BLaER1 treated with 17β-estradiol and CSF1 and Interleukin-3, amounts not matched to agents 10 nM and 100 nM (cell line): ENCODE measurements around the gene CACNA1D.

Experiments used
- H3K27ac ChIP-seq, 11 experiments: shearing (Covaris generic); formaldehyde crosslinking; 2 replicates each; pipeline ENCODE4 v1.8.1; 2022
- H3K27me3 ChIP-seq, 11 experiments: shearing (Covaris generic); formaldehyde crosslinking; 2 replicates each; pipeline ENCODE4 v1.8.1; 2022
- H3K36me3 ChIP-seq, 11 experiments: shearing (Covaris generic); formaldehyde crosslinking; 2 replicates each; pipeline ENCODE4 v1.8.1; 2022
- H3K4me1 ChIP-seq, 10 experiments: shearing (Covaris generic); formaldehyde crosslinking; 2 replicates each; pipeline ENCODE4 v1.8.1; 2022
- H3K4me2 ChIP-seq, 11 experiments: shearing (Covaris generic); formaldehyde crosslinking; 2 replicates each; pipeline ENCODE4 v1.8.1; 2022
- H3K4me3 ChIP-seq, 10 experiments: shearing (Covaris generic); formaldehyde crosslinking; 2 replicates each; pipeline ENCODE4 v1.8.1; 2022
- H3K9ac ChIP-seq, 11 experiments: shearing (Covaris generic); formaldehyde crosslinking; 2 replicates each; pipeline ENCODE4 v1.8.1; 2022
- H3K9me3 ChIP-seq, 11 experiments: shearing (Covaris generic); formaldehyde crosslinking; replicated peaks in 1 of 11; 2 replicates each; pipeline ENCODE4 v1.8.1; 2022
- H4K20me1 ChIP-seq, 11 experiments: shearing (Covaris generic); formaldehyde crosslinking; 2 replicates each; pipeline ENCODE4 v1.8.1; 2022
- Cebpa-rat ChIP-seq, 11 experiments: shearing (Covaris generic); IDR thresholded peaks; 2 replicates each; pipeline ENCODE4 v1.8.1; 2022

The CACNA1D gene

DNA sequence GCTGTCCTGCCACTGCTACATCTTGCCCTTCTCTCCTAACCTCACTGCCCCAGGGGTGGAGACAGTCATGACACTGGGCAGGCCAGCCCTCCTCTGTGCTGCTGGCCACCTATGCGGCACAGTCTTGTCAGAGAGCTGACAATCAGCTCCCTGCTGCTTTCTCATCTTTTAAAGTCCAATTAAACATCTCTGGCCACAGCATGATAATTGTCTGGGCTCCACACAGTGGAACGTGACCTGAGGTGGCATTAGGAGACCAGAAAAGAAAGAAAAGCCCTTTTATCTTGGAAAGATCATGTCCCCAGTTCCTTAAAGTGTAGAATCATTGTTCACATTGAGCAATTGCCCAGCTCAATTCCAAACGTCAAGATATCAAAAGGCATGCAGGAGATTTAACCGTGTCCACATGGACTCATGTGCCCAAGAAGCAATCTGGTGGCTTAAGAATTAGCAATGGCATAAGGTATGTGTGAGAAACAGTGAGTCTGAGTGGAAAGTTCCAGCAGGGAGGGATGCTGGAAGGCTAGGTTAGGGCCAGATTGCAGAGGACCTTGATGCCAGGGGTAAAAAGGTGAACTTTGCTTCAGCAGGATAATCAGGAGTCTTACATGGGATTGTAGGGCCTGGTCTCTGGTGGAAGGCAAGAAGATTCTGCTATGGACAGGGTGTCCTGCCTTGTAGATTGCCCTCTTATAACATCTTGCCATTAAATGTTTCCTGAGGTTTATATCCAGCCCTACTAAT is 15.3 kb upstream of the CACNA1D start:
- TF ChIP-seq Cebpa-rat (IDR thresholded peaks at IDR 0.05): no peak
- Histone ChIP-seq H4K20me1 (no peaks in the 10 kb centered on the region), H3K27ac (no peak overlapping the region), H3K9me3 (no peaks in the 10 kb centered on the region), H3K4me3 (no peak overlapping the region), H3K27me3 (no peaks in the 10 kb centered on the region), H3K36me3 (no peaks in the 10 kb centered on the region), H3K4me1 (no peaks in the 10 kb centered on the region), H3K4me2 (no peak overlapping the region), H3K9ac (no peak overlapping the region)

DNA sequence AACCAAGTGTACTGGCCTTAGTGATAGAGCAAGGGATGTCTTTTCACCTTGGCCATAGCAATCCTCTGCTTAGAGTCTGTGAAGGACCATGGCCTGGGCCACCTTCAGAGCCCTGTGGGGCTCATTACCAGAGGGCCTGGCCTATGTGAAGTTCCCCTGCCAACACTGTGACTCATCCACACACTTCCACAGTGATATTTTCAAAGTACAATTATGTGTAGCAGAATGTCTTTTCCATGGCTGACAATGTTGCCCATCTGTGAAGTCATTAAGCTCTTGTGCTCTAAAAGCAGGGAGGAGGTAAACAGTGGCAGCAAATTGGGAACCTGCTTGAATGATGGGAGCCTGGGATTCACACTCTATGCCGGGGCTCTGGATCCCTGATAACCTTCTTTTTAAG is 12.2 kb upstream of the CACNA1D start:
- no peaks in the 10 kb centered on the region for H3K27me3 ChIP-seq
- no peaks in the 10 kb centered on the region for H3K36me3 ChIP-seq
- H3K4me3 ChIP-seq: no peak overlapping the region
- no peak overlapping the region for H3K27ac ChIP-seq
- H3K9me3 ChIP-seq: no peaks in the 10 kb centered on the region
- H3K4me1 ChIP-seq: no peaks in the 10 kb centered on the region
- H3K9ac ChIP-seq: no peak overlapping the region
- TF ChIP-seq Cebpa-rat (IDR thresholded peaks at IDR 0.05): no peak
- H4K20me1 ChIP-seq: no peaks in the 10 kb centered on the region
- H3K4me2 ChIP-seq: no peak overlapping the region

DNA sequence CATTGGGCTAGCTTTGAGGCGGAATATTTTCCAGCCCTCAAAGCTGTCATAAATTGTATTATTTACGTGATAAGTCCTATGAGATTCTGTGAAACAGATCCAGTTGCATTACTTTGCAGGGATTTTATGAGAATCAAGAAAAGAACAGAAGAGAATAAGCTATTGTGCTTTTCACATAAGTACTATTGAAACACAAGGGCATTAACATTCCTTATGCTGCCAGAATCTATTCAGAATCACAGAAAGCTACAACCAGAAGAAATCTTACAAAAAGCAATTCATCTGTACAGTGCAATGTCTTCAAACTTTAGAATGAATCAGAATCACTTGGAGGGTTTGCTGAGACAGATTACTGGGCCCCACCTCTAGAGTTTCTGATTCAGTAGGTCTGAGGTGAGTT is 10.6 kb upstream of the CACNA1D start:
- no peak overlapping the region for H3K9ac ChIP-seq
- H3K27me3 ChIP-seq: no peaks in the 10 kb centered on the region
- H3K36me3 ChIP-seq: no peaks in the 10 kb centered on the region
- H3K9me3 ChIP-seq: no peaks in the 10 kb centered on the region
- no peaks in the 10 kb centered on the region for H4K20me1 ChIP-seq
- H3K4me2 ChIP-seq: no peak overlapping the region
- H3K27ac ChIP-seq: no peak overlapping the region
- no peaks in the 10 kb centered on the region for H3K4me1 ChIP-seq
- H3K4me3 ChIP-seq: no peak overlapping the region
- TF ChIP-seq Cebpa-rat (IDR thresholded peaks at IDR 0.05): no peak

DNA sequence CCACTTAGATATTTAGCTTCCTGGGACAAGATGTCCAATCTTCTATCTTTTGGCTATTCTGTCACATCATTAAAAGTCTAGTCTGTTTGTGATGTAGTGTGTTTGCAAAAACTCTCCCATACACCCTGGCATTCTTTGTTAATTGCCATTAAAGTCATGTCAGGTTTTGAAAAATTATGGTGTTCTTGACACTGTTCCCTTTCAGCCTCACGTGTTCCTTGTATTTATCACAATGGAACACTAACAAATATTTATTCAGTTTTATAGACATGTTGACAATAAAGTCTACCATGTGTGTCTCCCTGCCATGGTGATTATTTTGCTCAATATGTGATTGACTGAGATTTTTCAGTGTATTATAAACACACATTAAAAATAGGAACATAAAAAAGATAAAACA is 9.4 kb upstream of the CACNA1D start:
- no peak overlapping the region for H3K4me2 ChIP-seq
- no peaks in the 10 kb centered on the region for H3K4me1 ChIP-seq
- no peaks in the 10 kb centered on the region for H4K20me1 ChIP-seq
- no peaks in the 10 kb centered on the region for H3K9me3 ChIP-seq
- no peak overlapping the region for H3K9ac ChIP-seq
- H3K4me3 ChIP-seq: no peak overlapping the region
- no peaks in the 10 kb centered on the region for H3K27me3 ChIP-seq
- no peaks in the 10 kb centered on the region for H3K36me3 ChIP-seq
- no peak for TF ChIP-seq Cebpa-rat (IDR thresholded peaks at IDR 0.05)
- H3K27ac ChIP-seq: no peak overlapping the region

DNA sequence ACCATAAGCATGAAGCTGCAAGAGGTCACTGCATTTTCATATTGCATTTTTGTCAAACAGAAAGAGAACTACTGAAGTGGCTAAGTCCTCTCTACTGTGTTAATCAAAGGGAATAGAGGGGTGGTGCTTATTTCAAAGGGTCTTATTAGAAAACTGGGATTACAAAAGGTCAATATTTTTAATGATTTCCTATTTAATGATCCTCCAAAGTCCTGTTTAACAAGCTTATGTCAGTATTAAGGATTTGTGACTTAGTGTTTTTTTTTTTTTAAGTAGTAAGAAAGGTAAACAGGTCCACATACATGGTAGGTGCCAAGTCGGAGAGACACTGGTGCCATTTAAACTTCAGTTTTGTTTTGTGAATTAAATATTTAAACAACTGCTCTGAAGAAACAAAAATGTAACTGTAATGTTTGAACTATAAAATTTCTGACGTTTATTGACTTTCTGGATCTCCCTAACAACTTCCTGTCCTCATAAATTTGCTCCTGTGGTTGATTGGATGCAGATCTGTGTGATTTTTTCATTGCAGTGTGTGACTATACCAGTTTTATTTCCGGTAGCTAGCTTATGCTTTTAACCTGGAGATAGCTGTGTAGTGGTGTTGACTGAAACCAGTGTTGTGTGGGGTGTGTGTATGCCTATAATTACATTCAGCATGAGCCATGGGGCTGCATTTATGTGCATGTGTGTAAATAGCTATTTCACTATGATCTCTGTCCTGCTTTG is 8.6 kb upstream of the CACNA1D start:
- Histone ChIP-seq H3K4me3 (no peak overlapping the region), H3K4me1 (no peaks in the 10 kb centered on the region), H3K27ac (no peak overlapping the region), H3K9ac (no peak overlapping the region), H3K36me3 (no peaks in the 10 kb centered on the region), H3K4me2 (no peak overlapping the region), H4K20me1 (0 out of 22 replicates have a peak, but pooled peaks cover 0 to 4% (median 0%) of the 10 kb centered on the region in 11 experiments), H3K9me3 (no peaks in the 10 kb centered on the region), H3K27me3 (peaks cover 0 to 4% (median 0%) of the 10 kb centered on the region in 11 experiments; a peak in 1 of 22 replicates)
- no peak for TF ChIP-seq Cebpa-rat (IDR thresholded peaks at IDR 0.05)

DNA sequence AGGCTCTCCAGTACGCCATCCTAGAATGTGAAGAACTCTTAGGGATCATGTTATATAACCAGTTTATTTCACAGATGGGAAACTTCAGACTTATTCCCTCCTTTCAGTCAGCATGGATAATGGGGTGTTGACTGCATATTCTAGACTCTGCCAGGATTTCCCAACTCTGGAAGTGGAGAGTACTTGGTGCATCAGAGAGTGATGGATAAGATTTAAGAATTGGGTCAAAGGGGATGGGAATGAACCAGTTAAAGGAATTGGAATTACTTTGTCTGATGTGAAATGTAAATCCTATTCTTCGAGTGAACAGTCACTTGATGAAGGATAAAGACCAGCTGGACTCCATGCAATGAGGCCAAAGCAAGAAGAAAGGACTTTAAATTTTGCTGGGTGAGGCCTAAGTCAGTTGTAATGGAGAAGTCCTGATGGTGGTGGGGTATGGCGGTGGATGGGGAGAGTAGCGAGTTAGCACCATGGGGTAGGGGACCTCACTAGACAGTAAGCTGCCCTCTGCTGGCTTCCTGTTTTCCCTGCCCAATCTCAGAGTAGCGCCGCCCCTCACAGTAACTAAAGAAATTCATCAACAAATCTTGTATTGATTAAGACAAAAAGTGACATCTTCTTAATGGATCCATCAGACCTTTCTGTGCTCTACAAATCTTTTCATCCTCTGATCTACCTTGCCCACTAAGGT is 7.3 kb upstream of the CACNA1D start:
- no peak overlapping the region for H3K4me2 ChIP-seq
- TF ChIP-seq Cebpa-rat (IDR thresholded peaks at IDR 0.05): no peak
- no peak overlapping the region for H3K27ac ChIP-seq
- H3K9me3 ChIP-seq: no peaks in the 10 kb centered on the region
- no peak overlapping the region for H3K9ac ChIP-seq
- no peak overlapping the region for H3K4me3 ChIP-seq
- H3K27me3 ChIP-seq: peaks cover 0 to 15% (median 6%) of the 10 kb centered on the region in 11 experiments; a peak in 13 of 22 replicates
- H3K36me3 ChIP-seq: no peaks in the 10 kb centered on the region
- peaks cover 0 to 4% (median 0%) of the 10 kb centered on the region in 11 experiments; a peak in 1 of 22 replicates for H4K20me1 ChIP-seq
- no peaks in the 10 kb centered on the region for H3K4me1 ChIP-seq

DNA sequence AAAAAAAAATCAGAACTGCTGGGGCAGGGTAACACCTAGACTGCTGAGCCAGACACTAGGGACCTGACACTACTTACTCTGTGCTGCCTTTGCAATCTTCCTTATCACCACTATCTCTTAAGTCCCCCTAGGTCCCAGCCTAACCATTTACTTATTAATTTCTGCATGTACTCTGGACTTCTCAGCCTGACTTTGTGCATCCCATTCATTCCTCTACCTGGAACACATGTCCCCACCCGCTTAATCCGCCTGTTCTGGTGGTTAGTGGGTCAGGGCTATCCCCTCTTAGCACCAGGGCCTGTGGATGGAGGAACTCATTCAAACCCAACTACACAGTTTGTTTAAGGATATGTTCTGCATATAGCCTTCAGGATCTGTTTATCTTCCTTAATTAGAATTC is 5.0 kb upstream of the CACNA1D start:
- peaks cover 20 to 37% (median 29%) of the 10 kb centered on the region in 11 experiments for H3K27me3 ChIP-seq
- no peaks in the 10 kb centered on the region for H3K9me3 ChIP-seq
- no peak overlapping the region for H3K9ac ChIP-seq
- TF ChIP-seq Cebpa-rat (IDR thresholded peaks at IDR 0.05): no peak
- H3K27ac ChIP-seq: no peak overlapping the region
- peaks cover 0 to 18% (median 4%) of the 10 kb centered on the region in 11 experiments; a peak in 4 of 22 replicates for H4K20me1 ChIP-seq
- peaks cover 0 to 6% (median 5%) of the 10 kb centered on the region in 10 experiments; a peak in 10 of 20 replicates for H3K4me1 ChIP-seq
- no peak overlapping the region for H3K4me2 ChIP-seq
- no peak overlapping the region for H3K4me3 ChIP-seq
- H3K36me3 ChIP-seq: no peaks in the 10 kb centered on the region

DNA sequence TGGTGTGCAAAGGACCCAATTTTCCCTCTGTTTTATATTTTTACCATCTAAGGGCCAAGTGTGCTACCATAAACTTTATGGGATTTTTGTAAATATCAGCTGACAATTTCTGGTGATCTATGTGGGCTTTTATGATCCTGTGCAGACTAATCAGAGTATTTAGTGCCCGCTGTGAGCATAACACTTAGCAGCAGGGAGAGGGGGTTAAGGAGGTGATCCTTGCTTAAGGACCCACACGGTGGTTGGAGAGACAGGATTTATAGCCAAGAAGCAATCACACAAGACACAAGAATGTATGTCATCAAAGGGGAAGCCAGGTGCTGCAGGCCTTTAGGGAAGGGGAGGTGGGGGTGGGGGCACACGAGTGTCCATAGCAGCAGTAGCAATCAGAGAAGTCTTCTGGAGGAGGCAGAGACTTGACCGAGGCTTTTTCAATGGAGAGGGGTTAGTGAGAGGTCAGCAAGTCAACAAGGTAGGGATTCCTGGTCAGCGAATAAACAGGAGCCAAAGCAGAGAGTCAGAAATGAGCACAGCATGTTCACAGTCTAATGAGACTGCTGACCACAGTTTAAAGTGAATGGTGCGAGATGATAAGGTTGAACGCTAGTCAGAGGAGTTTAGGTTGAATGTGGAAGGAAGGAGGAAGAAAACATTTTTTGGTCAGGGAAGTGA is 4.5 kb upstream of the CACNA1D start:
- no peak overlapping the region for H3K4me3 ChIP-seq
- H4K20me1 ChIP-seq: peaks cover 0 to 18% (median 4%) of the 10 kb centered on the region in 11 experiments; a peak in 5 of 22 replicates
- no peaks in the 10 kb centered on the region for H3K36me3 ChIP-seq
- no peak overlapping the region for H3K9ac ChIP-seq
- no peak overlapping the region for H3K27ac ChIP-seq
- no peak overlapping the region for H3K4me2 ChIP-seq
- no peak for TF ChIP-seq Cebpa-rat (IDR thresholded peaks at IDR 0.05)
- H3K27me3 ChIP-seq: peaks cover 25 to 43% (median 35%) of the 10 kb centered on the region in 11 experiments
- peaks cover under 1 to 6% (median 5%) of the 10 kb centered on the region in 10 experiments; a peak in 16 of 20 replicates for H3K4me1 ChIP-seq
- H3K9me3 ChIP-seq: no peaks in the 10 kb centered on the region
